GM21423 (cell line): ENCODE data around the gene DLG3.

Experiments used
- ATAC-seq: cut with Tn5 transposase; IDR thresholded peaks from one replicate; pipeline ENCODE4 v1.9.1; 2021; ENCODE audit warnings: mild to moderate bottlenecking, moderate library complexity; ENCODE audit not compliant: unreplicated experiment

The DLG3 gene

DNA sequence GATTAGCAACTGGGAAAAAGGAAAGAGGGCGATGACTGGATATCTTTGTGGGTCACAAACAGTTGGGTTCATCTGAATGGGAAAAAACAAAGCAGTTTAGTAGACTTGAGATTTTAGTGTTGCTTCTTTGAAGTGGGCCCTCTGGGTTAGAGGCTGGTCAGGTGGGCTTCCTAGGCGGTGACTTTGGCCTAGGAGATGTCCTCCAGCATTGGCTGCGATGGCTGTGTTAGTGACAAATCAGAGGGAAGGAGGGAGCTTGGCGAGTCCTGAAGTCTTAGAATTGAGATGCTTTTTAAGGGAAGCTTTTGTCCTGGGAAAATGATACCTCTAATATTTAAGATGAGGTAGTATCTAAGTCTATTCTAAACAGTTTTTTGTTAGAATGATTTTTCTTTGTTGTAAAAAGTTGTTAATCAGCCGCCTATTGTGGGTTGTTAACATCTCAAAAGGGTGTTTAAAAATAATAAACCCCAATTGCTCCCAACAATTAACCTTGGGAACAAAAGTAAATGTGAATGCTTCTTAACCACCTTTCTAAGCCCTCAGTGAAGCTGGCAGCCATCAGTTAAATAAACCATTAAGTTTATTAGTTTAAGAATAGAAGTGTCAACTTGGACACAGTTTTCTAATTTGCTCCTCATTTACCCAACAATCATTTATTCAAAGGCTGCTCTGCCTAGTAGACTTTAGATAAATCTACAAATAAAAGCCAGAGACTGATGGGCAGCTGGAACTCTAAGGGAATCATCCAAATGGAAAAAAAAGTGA, 31.7 kb downstream of the DLG3 start:
- ATAC-seq: no peak

GRCh38 chrX:70476934-70477733, 32.5 kb downstream of the DLG3 start:
- ATAC-seq: no peak

DNA sequence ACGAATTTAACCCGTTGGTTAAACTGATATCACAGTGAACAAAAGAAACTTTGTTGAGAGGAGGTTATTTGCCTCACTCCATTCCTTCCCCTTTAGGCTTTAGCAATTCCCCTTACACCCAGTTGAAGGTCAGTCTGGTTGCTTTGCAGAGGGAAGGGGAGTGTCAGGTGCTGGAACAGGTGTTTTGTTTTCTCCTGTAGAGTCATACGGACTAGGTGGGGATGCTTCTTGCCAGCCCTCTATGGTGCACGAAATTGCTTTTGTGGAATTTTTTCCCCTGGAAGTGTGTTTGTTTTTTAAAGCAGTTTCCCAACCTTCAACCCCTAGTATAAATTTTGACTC, 33.1 kb downstream of the DLG3 start:
- ATAC-seq: no peak

DNA sequence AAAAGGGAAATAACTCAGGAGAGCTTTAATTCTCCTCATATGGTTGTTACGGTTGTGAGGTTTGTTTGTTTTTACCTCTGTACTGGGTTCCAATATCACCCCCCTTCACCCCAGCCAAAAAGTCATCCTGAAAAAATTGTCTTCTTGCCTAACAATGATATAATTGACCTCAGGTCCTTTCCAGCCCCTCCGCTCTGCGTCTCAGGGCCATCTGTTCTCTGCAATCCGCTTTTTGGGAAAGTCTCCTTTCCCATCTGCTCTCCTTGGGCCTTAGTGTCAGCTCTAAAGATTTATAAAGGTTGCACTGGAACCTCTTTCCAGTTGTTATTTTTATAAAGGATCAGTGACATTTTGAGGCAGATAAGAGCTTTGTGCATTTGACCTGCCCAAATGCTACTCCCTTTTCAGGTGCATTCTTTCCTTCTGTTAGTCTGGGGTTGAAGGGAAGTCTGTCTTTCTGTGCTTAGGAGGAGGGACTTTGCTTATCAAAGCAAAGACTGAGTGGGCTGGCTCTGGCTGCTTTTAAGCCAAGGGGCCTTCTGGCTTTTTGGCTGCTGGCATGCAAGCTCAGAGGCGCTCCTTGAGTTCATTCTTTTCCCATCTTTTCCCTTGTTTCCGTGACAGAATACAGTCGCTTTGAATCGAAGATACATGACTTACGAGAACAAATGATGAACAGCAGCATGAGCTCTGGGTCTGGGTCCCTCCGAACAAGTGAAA, 34.1 kb downstream of the DLG3 start:
- ATAC-seq: no peak

- no peak for ATAC-seq
Measured at GRCh38 chrX:70479247-70479921, 34.7 kb downstream of the DLG3 start.

- no peak for ATAC-seq
Measured at GRCh38 chrX:70479922-70480659, 35.5 kb downstream of the DLG3 start.

- no peak for ATAC-seq
Measured at GRCh38 chrX:70480660-70481018, 36.0 kb downstream of the DLG3 start.

- ATAC-seq: no peak
Measured at GRCh38 chrX:70481471-70482270, 37.0 kb downstream of the DLG3 start.

DNA sequence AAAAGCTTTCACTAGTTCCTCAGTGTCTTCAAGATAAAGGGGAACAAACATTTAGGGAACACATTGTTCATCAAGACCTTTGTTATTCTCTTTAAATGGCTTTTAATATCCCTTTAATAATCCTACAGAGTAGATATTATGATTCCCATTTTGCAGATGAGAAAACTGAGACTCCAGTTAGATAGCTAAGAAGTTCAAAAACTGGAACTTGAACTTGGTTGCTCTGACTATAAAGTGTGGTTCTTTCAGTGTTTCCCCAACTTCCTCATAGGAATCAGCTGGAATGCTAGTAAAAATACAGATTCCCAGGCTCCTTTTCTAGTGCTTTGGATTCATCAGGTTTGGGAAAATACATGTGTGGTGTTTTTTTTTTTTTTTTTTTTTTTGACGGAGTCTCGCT, 37.7 kb downstream of the DLG3 start:
- no peak for ATAC-seq

GRCh38 chrX:70485466-70485865, 40.8 kb downstream of the DLG3 start:
- no peak for ATAC-seq

DNA sequence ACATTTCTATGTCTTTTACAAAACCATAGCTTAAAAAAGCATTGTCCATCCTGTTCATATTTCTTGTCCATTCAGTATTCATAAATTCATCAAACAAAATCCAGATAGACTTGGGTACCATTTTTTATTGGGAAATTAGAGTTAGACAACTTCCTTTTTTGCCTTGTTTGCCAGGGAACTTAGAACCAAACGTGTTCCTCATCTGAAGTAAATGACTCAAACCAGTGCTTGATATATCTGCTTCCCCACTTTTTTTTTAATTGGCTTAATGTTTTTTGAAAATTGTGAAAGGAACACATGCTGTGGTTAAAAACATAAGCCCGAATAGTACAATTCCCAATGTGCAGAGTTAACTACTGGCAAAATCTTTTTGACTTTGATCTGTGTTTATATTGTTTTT, 44.2 kb downstream of the DLG3 start:
- ATAC-seq: no peak

GRCh38 chrX:70494441-70494840, 49.8 kb downstream of the DLG3 start:
- no peak for ATAC-seq

DNA sequence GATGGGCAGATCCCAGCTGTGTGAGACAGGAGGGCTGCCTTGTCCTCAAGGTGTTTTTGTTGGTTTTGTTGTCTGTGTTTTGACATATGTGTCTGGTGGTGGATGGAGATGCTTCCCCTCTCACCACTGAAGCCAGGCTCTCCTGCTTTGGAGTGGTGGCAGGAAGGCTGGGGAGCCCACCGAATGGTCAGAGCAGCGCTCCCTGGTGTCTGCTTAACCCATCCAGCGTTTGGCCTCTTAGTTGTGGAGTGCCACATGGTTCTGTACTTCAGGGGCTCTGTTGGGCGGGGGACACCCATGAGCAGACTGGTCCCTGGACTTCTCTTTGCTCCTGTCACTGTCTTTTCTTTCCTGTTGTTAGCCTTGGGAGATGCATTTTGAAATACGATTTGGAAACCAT, 51.9 kb downstream of the DLG3 start:
- no peak for ATAC-seq

DNA sequence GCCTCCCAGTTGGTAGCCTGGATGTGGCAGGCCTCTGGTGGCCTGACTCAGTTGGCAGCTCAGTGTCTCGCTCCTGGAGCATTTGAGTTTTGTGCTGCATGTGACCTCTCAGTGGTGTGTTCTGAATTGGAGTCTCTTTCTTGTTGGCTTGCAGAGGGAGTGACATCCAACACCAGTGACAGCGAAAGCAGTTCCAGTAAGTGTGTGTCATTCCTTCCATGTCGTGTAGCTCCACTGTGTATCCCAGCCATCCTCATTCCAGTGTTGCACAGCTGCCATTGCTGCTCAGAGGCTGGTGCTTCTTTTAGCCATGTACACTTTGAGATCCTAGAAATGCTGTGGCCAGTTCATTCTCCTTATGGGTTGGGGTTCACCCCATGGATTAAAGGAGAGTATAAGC, 52.4 kb downstream of the DLG3 start:
- ATAC-seq: no peak

DNA sequence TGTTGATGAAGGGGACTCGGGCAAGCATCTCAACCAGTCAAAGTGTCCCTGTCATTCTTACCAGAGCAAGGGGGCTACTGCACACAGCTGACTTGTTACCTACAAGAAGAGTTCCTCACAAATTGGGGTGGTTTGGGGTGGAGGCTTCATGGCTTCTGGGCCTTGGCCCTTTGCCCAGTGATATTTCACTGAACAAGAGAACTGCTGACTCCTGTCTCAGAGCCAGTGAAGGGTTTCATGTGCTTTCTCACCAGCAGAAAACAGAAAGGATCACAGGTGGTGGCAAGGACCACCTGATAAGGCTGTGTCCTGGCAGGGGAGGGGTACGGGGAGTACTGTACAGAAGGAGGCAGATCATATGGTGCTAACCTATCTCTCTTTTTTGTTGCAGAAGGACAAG, 53.5 kb downstream of the DLG3 start:
- no peak for ATAC-seq

- ATAC-seq: no peak
Measured at GRCh38 chrX:70500826-70501225, 56.2 kb downstream of the DLG3 start.

DNA sequence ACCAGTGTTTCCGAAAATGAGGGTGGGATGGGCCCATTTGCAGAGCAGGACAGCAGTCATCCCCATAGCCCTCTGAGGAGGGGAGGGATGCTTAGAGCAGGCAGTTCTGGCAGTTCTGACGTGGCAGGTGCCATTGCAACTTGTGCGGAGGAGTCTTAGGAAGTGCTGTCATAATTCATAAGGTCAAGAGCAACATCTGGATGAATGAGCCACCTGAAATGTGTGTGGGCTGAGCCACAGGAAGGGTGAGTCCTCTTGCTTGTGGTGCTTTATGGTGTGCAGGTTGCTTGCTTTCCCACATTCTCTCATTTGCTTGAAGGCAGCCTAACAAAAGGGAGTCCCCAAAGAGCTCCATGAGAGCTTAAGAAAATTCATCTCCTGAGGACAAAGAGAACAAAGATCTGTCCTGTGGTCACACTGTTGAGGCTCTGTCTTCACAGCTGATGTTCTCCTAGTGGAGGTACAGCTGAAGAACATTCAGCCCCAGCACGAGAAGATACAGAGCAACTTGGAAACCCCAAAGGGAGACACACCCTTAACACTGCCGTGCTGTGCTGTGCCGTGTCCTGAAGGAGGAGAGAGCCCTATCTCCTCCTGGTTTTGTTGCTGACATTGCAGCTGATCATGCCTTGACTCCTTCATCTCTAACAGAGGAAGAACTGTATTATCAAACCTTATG, 60.3 kb downstream of the DLG3 start:
- ATAC-seq: no peak

GRCh38 chrX:70505451-70505841, 60.8 kb downstream of the DLG3 start:
- ATAC-seq: no peak

GRCh38 chrX:70508296-70508911, 63.8 kb downstream of the DLG3 start:
- no peak for ATAC-seq
